ENCODE measurements around the gene HECW1. TPM values are rescaled to one million over a fixed set of nuclear protein-coding genes. Genes with fewer than 3 reads are reported as not detected.

The HECW1 gene
- total and polyA plus RNA-seq, 10 of the 15 experiments (the other 5 are each of a cell fraction or from before 2014, with no cell fraction given), result under 0.01 to 0.31 (median 0.04) TPM; not detected in 3

DNA sequence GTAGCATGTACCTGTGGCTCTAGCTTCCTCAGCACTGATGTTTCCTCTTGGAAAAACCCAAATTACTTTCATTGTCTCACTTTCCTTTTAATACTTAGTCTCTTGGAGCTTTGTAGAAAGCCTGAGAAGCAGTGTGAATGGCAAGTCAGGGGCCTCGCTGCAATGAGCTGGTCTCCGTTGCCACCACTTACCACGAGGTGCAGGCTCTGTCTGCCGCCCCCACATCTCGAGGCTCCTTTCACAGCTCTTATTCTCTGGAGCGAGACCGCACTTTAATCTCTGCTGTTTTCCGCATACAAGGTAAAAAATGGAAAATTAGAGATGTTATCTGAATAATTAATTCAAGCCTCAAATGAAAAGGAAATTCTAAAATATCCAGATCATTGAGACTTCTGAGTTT is 186.2 kb downstream of the HECW1 start:
- Histone ChIP-seq H3K9ac (ENCODE audit: control insufficient read depth, insufficient read depth, low read length) (no peak overlapping the region), H3K36me3 (ENCODE audit: control insufficient read depth in 2 of 2, insufficient read depth in 2 of 2, low read length in 1 of 2) (no peaks in the 10 kb centered on the region), H3K4me3 (no peak overlapping the region), H3K27me3 (replicated peaks in 1 of 2; ENCODE audit: control insufficient read depth in 2 of 2, insufficient read depth in 2 of 2, low read length in 1 of 2) (peaks cover 1 to 3% of the 10 kb centered on the region in 2 experiments; a peak in 1 of 4 replicates), H3K4me1 (ENCODE audit: control insufficient read depth, insufficient read depth, low read length) (peaks cover 2% of the 10 kb centered on the region; the same call in 1 of the 2 replicates), H3K27ac (ENCODE audit: control insufficient read depth, insufficient read depth) (no peak overlapping the region), H4K20me1 (ENCODE audit: control insufficient read depth, insufficient read depth) (no peaks in the 10 kb centered on the region), H3K9me3 (replicated peaks; ENCODE audit: control insufficient read depth, insufficient read depth, low read length) (no peaks in the 10 kb centered on the region), H2AFZ (ENCODE audit: control insufficient read depth, low read depth, low read length) (no peak overlapping the region), H3K4me2 (ENCODE audit: control insufficient read depth, insufficient read depth) (no peak overlapping the region), H3K79me2 (ENCODE audit: control insufficient read depth, insufficient read depth, low read length) (no peaks in the 10 kb centered on the region)
- WGBS (ENCODE audit: insufficient coverage, insufficient replicate concordance, low lambda C conversion rate, missing lambda C conversion rate), result 49% methylated on average over 8 of the region's 8 CpGs
- intact Hi-C loops (cut with micrococcal nuclease; ENCODE audit: unreplicated experiment) (no loop called here), in situ Hi-C loops (cut with MboI) (no loop called here)
- ATAC-seq (no peak), DNase-seq (ENCODE audit: low read depth, low spot score) (no peak), FAIRE-seq (no peak)
- ChIA-PET CTCF (interaction anchor here (1.5 to 8.8 kb wide), 3 partner anchors 16 to 140 kb away, joined by 4 to 56 read pairs (median 6); no protein-coding TSS in a partner anchor), RAD21 (ENCODE audit: unreplicated experiment) (interaction anchor here (9.1 kb wide), 1 partner anchor 17 kb away, joined by 69 read pairs; no protein-coding TSS in a partner anchor), POLR2A (interaction anchor here (1.0 to 2.1 kb wide), 2 partner anchors 14 to 16 kb away, joined by 5 to 6 read pairs; no protein-coding TSS in a partner anchor), SMC1A (ENCODE audit: uncharacterized antibody, unreplicated experiment) (interaction anchor here (1.4 to 1.7 kb wide), 4 partner anchors 12 to 141 kb away, joined by 4 to 8 read pairs (median 5); no protein-coding TSS in a partner anchor)
- no peak for TF ChIP-seq YY1 (IDR thresholded peaks at IDR 0.05; ENCODE audit: low read depth, low read length)
- TF ChIP-seq YBX1 (IDR thresholded peaks at IDR 0.05), result no peak
- TF ChIP-seq, protein P1, sequence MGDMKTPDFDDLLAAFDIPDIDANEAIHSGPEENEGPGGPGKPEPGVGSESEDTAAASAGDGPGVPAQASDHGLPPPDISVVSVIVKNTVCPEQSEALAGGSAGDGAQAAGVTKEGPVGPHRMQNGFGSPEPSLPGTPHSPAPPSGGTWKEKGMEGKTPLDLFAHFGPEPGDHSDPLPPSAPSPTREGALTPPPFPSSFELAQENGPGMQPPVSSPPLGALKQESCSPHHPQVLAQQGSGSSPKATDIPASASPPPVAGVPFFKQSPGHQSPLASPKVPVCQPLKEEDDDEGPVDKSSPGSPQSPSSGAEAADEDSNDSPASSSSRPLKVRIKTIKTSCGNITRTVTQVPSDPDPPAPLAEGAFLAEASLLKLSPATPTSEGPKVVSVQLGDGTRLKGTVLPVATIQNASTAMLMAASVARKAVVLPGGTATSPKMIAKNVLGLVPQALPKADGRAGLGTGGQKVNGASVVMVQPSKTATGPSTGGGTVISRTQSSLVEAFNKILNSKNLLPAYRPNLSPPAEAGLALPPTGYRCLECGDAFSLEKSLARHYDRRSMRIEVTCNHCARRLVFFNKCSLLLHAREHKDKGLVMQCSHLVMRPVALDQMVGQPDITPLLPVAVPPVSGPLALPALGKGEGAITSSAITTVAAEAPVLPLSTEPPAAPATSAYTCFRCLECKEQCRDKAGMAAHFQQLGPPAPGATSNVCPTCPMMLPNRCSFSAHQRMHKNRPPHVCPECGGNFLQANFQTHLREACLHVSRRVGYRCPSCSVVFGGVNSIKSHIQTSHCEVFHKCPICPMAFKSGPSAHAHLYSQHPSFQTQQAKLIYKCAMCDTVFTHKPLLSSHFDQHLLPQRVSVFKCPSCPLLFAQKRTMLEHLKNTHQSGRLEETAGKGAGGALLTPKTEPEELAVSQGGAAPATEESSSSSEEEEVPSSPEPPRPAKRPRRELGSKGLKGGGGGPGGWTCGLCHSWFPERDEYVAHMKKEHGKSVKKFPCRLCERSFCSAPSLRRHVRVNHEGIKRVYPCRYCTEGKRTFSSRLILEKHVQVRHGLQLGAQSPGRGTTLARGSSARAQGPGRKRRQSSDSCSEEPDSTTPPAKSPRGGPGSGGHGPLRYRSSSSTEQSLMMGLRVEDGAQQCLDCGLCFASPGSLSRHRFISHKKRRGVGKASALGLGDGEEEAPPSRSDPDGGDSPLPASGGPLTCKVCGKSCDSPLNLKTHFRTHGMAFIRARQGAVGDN (IDR thresholded peaks at IDR 0.05), result peak; percentile 21; the same call in 1 of the 2 replicates
- TF ChIP-seq ZBED1 (IDR thresholded peaks at IDR 0.05; ENCODE audit: borderline replicate concordance), result no peak
- TF ChIP-seq TBL1XR1 (IDR thresholded peaks at IDR 0.05; ENCODE audit: low read depth, low read length), result no peak
- TF ChIP-seq CHD1 (IDR thresholded peaks at IDR 0.05; ENCODE audit: low read depth, low read length), result no peak
- no peak for TF ChIP-seq RB1 (IDR thresholded peaks at IDR 0.05; ENCODE audit: borderline replicate concordance)
- TF ChIP-seq ZNF217 (IDR thresholded peaks at IDR 0.05), result no peak
- BruUV-seq (replicated peaks), result no TSS peak

Data from GM12878 (cell line).